Pancreas (tissue), 10 donors: ENCODE data around the gene SYCP2. TPM values are rescaled to one million over a fixed set of nuclear protein-coding genes. Genes with fewer than 3 reads are reported as not detected.
"Not testable (repeated sequence)": the region's sequence is repeated elsewhere in the genome, so short reads cannot be mapped to it uniquely, and the experiment has no call there.

Experiments
- ATAC-seq, 4 donors: fragments of 200-7000 bp; cut with Tn5 transposase; one replicate each; pipeline versions ENCODE4 v1.8.0 to v1.9.1; 2020; ENCODE audit warnings: mild to moderate bottlenecking in 4 of 4, moderate library complexity in 4 of 4
- DNase-seq, 6 donors: peaks; one replicate each; pipeline ENCODE4 v3.0.0-alpha.2; 2020
- FAIRE-seq: peaks from 2 replicates; lab custom pipeline; 2012; peaks lifted over from hg19 to GRCh38; lab: Jason Lieb, UNC
- H3K27ac ChIP-seq, 4 donors: fragments of 200-600 bp; sonication (generic); 1 replicate in 3 of 4; 2 replicates in 1 of 4; pipeline versions ENCODE4 v1.5.0 to v1.8.0; 2020
- H3K27me3 ChIP-seq, 4 donors: fragments of 200-600 bp; one replicate each; pipeline ENCODE4 v1.8.0; 2021
- H3K36me3 ChIP-seq, 3 donors: fragments of 200-600 bp; sonication (generic) in 1 of 3; one replicate each; pipeline versions ENCODE4 v1.5.0 to v1.8.0; 2020 to 2021
- H3K4me1 ChIP-seq, 3 donors: fragments of 200-600 bp; one replicate each; pipeline ENCODE4 v1.8.0; 2021
- H3K4me3 ChIP-seq, 4 donors: fragments of 200-600 bp; sonication (generic) in 2 of 4; one replicate each; pipeline versions ENCODE4 v1.5.0 to v1.8.0; 2020 to 2021
- H3K9me3 ChIP-seq, 4 donors: fragments of 200-600 bp; one replicate each; pipeline ENCODE4 v1.8.0; 2021
- CTCF ChIP-seq, 4 donors: fragments of 200-600 bp; sonication (generic) in 3 of 4; IDR thresholded peaks; one replicate each; pipeline versions ENCODE4 v1.5.0 to v1.8.0; 2021; ENCODE audit warnings: antibody characterized with exemption in 4 of 4
- WGBS, 2 donors: extraction: QIAGEN DNeasy Blood & Tissue Kit; methylation state at CpG; one replicate each; pipeline ENCODE4 v1.1.7; 2013; 5-methylcytosine and 5-hydroxymethylcytosine counted together
- intact Hi-C, 3 donors: fragments of 100-400 bp; cut with DNase I; formaldehyde crosslinking; loops; one replicate each; pipeline versions ENCODE4 v1.11.1 to v1.14.2; 2022
- polyA plus RNA-seq, 2 donors: library from polyadenylated mRNA; stranded (reverse); fragments of 200-250 nt; gene quantifications; one replicate each; pipeline ENCODE4 v1.2.3, GENCODE V29; 2013
- total RNA-seq, 6 donors: library from RNA; stranded (reverse); fragmentation: NEBNext Ultra II Directional in 4 of 6; extraction: Animal tissue kit (Norgen Biotek cat#: 25700) in 4 of 6; gene quantifications; one replicate each; pipeline versions ENCODE4 v1.2.1 to v1.2.4, GENCODE V29; 2021 to 2023
- donor health status: healthy with polysubstance abuse.
- donor health status: DM: no; HTN: no; CAD: no; lungs with moderate emphysema.
- donor health status: DM: no; HTN: no; CAD: no.
- donor health status: control.
- donor health status: control.
- donor health status: Bipolar disorder and iron deficiency.
- donor health status: DM: yes; HTN: yes; CAD: no.
- donor health status: DM: no; HTN: no; CAD: no.
- donor health status: DM: no; HTN: no; CAD: no.
- donor health status: DM: yes; HTN: yes; CAD: no.

Gene SYCP2
- total and polyA plus RNA-seq, 8 donors, result 1.3 to 4.7 (median 3.2) TPM

- ATAC-seq (no peak), DNase-seq (no peak), FAIRE-seq (no peak)
- H3K9me3 ChIP-seq, result no peaks in the 10 kb centered on the region
- H3K27me3 ChIP-seq, result peaks cover 0 to 8% (median 0%) of the 10 kb centered on the region in 4 donors
- intact Hi-C loops, result no loop called here
- H3K36me3 ChIP-seq, result no peaks in the 10 kb centered on the region
- TF ChIP-seq CTCF (IDR thresholded peaks at IDR 0.05), result no peak
- 92 to 93% methylated on average over 4 of the region's 4 CpGs for WGBS, 2 donors
- H3K4me1 ChIP-seq, result peaks cover 5 to 10% (median 5%) of the 10 kb centered on the region in 3 donors
- no peak overlapping the region for H3K4me3 ChIP-seq
- H3K27ac ChIP-seq, result no peak overlapping the region
Observed at GRCh38 chr20:59958626-59959025, 25.2 kb upstream of the SYCP2 start.

GRCh38 chr20:59958123-59958522 is 24.7 kb upstream of the SYCP2 start, which contains the start of gene CDH26:
Gene CDH26 (plus strand): TSS chr20:59958423. CDS start chr20:59958727, 304 bp downstream.
- Histone ChIP-seq H3K4me1 (peaks cover 5 to 10% (median 5%) of the 10 kb centered on the region in 3 donors), H3K9me3 (no peaks in the 10 kb centered on the region), H3K4me3 (no peak within 1 kb of the TSS), H3K27me3 (peaks cover 0 to 8% (median 0%) of the 10 kb centered on the region in 4 donors), H3K36me3 (no peaks in the 10 kb centered on the region), H3K27ac (no peak within 1 kb of the TSS)
- ATAC-seq (no peak), DNase-seq (no peak), FAIRE-seq (no peak)
- intact Hi-C loops, result no loop called here
- WGBS, 2 donors, result 68 to 79% methylated on average over 5 of the region's 5 CpGs
- no peak for TF ChIP-seq CTCF (IDR thresholded peaks at IDR 0.05)

- peak in 2 of 4 donors; percentile 51 to 72 for ATAC-seq
- H3K4me1 ChIP-seq, H3K27ac ChIP-seq, intact Hi-C loops, H3K4me3 ChIP-seq, DNase-seq, FAIRE-seq, H3K36me3 ChIP-seq, H3K9me3 ChIP-seq, H3K27me3 ChIP-seq: not testable (repeated sequence)
Observed at GRCh38 chr20:59957568-59957967, 24.1 kb upstream of the SYCP2 start.

- 73 to 76% methylated on average over 8 of the region's 8 CpGs for WGBS, 2 donors
- TF ChIP-seq CTCF (IDR thresholded peaks at IDR 0.05), result no peak
- peaks cover 5 to 10% (median 5%) of the 10 kb centered on the region in 3 donors for H3K4me1 ChIP-seq
- no peaks in the 10 kb centered on the region for H3K9me3 ChIP-seq
- no peak overlapping the region for H3K4me3 ChIP-seq
- intact Hi-C loops, result no loop called here
- no peak overlapping the region for H3K27ac ChIP-seq
- ATAC-seq, result peak in 3 of 4 donors; percentile 64 to 72 (median 69)
- H3K36me3 ChIP-seq, result no peaks in the 10 kb centered on the region
- FAIRE-seq, result no peak
- H3K27me3 ChIP-seq, result peaks cover 0 to 8% (median 3%) of the 10 kb centered on the region in 4 donors
- no peak for DNase-seq
Observed at GRCh38 chr20:59955131-59955796, 21.8 kb upstream of the SYCP2 start.

- Histone ChIP-seq H3K4me1 (peaks cover 5 to 10% (median 5%) of the 10 kb centered on the region in 3 donors), H3K9me3 (no peaks in the 10 kb centered on the region), H3K27ac (no peak overlapping the region), H3K4me3 (no peak overlapping the region), H3K36me3 (no peaks in the 10 kb centered on the region), H3K27me3 (peaks cover 0 to 8% (median 3%) of the 10 kb centered on the region in 4 donors)
- intact Hi-C loops, result no loop called here
- no peak for ATAC-seq
- no peak for TF ChIP-seq CTCF (IDR thresholded peaks at IDR 0.05)
- no peak for FAIRE-seq
- 78 to 89% methylated on average over 4 of the region's 4 CpGs for WGBS, 2 donors
- DNase-seq, result no peak
Observed at GRCh38 chr20:59954718-59955117, 21.3 kb upstream of the SYCP2 start.
